ENCODE measurements around the gene PAM. TPM values are rescaled to one million over a fixed set of nuclear protein-coding genes. Genes with fewer than 3 reads are reported as not detected.

PAM gene
- total RNA-seq, 1 experiment from 2014 or later, result 110 TPM

DNA sequence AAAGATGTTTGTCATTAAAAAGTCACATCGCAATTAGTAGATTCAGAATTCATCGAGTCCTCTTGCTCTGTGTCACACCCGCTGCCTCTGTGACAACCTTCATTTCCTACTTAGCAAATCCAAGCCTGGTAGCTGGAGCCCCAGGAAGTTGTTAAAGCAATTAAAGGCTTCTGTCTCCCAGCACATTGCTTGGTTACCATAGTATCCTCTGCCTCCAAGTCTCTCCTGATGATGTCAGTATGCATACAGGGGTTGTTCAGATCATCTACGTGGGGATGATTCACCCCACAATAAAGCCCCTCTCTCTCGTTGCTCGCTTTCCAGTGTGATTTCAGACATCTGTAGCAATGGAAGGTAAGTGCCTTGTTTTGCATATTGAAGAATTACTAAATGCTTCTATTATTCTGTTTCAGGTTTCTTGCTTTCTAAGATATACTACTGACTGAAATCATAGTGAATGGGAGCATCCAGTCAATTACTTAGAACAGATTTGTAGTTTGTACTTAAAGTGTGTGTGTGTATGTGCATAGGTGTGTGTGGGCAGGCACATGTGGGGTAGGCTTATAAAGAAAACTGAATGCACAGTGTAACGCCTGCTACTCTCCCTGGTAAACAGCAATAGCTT, 52.9 kb downstream of the PAM start:
- DNase-seq (ENCODE audit: low read depth), result peak; percentile 79

DNA sequence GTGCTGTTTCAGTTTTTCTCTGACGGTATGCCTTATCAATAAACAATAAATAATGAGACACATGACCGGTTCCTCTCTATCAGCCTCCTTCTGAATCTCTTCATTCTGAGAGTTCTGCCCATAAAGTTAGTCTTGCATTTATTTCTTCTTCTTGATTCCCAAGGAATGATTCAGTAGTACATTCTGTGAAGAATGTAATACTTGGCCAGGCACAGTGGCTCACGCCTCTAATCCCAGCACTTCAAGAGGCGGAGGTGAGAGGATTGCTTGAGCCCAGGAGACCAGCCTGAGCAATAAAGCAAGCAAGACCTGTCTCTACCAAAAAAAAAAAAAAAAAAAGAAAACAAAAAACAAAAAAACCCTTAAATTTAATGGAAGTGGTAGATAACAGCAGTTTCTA, 53.9 kb downstream of the PAM start:
- no peak for DNase-seq (ENCODE audit: low read depth)

DNA sequence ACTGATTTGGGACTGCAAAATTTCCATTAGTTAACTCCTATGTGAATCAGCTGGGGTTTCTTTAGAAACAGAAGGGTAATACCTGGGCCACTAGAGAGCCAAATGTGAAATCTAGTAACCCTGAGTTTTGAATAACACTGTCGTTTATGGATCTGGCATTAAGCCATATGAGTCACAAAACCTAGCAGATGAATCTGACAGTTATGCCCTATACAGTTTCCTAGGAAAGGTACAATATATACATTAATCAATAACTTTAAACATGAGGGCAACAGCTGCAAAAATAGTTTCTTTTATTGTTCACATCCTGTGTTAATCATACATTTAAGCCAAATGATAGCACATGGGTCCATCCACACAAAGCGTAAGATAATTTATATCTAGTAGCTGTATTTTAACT, 56.9 kb downstream of the PAM start:
- peak; percentile 65 for DNase-seq (ENCODE audit: low read depth)

DNA sequence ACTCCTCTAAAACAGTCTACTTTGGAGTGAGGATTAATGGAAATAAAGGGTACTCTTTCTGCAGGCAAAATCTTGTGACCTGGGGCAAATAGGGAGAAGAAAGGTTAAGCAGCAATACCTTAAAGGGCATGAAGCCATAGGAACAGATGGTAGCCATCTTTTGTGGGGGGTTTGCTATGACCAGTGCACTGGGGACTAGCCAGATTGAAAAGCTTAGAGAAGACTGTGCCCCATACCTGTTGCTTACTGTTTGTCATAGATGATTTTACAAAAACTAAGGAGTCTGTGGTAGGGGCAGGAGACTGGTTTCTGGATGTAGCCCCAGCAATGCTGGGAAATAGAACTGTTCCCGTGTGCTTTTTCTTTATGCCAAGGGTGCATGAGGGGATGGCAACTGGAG, 58.6 kb downstream of the PAM start:
- no peak for DNase-seq (ENCODE audit: low read depth)

DNA sequence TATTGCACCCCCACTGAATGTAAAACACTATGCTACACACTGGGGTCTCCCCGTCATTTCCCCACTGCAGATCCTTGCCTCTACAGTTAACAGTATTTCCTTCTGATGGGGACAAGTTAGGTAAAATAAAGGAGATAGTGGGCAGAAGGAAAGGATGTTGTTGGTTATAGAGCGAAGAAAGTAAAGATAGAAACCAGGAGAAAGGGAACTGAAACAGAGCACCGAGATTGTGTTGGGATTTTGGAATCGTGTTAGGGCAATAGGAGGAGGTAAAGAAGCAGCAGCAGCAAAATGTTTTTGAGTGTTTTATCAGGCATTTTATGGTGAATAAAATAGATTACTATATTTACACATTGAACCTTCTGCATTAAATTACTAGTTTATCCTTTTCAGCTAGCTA, 60.0 kb downstream of the PAM start:
- no peak for DNase-seq (ENCODE audit: low read depth)

DNA sequence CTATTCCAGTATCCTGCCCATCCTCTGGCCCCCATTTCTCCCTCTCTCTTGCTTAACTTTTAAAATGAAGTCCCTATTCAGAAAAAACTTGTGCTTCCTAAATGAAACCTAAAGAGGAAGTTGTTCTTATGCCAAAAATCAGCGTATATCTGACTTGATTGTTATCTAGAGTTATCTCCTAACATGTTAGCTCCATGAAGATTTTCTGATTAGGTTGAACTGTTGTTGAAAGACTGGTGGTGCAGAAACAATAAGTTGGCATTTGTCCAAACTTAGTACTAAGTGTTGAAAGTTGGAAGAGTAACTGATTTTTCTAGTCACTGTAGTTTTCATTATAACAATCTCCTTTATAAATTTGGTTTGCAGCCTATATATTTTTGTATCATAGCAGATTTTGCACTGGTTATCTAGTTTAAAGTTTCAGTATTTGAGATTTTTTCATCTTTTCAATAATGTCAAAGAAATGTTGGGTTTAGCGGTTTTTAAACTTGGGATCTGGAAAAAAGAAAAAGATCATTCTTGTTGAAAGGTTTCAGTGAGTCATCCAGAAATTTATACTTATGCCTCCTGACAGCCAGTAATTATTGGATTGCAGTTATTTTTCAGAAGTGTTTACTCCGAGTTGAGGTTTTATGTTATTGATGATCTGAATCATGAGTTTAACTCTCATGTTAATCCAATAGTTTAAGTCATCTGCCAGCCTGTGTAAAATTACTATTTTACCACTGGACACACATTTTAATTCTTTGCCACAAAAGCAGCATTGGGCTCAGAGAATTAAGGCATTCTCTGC, 60.6 kb downstream of the PAM start:
- DNase-seq (ENCODE audit: low read depth), result no peak

DNA sequence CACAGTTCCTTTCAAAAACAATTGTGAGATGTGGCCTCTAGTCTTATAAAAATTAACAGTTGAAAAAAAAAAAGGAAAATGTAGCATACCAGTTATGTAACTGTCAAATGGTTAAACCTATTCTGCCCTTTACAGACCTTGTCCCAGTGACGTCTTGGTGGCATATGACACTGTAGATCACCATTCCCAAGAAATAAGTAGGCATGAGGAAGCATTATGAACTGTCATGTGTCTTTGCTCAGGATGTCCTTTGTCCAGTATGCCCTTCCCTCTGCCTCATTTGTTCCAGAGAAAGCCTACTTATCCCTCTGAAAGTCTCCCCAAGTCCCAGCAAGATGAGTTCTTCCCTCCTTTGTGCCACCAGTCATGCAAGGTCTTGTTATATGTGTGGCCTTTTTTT, 63.2 kb downstream of the PAM start:
- DNase-seq (ENCODE audit: low read depth), result no peak

DNA sequence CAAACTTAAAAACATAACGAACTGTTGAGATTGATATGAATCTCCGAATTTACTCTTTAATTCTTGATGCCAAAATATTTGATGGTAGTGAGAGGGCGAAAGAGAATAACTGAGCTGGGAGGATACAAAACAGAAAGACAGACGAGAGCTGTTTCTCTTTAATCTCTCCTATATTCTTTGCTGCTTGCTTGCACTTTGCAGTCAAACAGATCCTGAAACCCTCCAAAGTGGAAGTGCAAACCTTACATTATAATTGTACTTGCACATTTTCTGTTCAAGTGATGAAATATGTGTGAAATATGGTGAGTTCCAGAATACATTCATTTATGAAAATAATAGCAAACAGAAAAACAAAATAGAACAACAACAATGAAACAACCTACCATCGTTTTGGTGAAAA, 63.8 kb downstream of the PAM start:
- no peak for DNase-seq (ENCODE audit: low read depth)

DNA sequence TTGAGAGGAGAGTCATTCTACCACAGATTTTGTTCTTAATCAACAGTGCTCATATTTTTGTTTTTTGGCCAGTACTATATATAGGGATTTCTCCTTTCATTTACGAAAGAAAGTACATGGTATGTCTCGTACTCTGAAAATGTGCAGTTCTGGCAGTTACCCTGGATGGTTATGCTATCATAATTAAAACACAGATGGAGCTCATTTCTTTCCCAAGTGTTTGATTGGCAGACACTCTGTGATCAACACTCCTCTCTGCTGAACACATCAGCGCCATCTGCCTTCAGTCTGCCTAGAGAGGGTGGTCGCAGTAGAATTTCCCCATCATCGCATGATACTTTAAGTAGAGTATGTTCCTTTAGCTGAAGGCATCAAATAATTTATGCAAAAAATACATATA, 64.5 kb downstream of the PAM start:
- DNase-seq (ENCODE audit: low read depth), result no peak

DNA sequence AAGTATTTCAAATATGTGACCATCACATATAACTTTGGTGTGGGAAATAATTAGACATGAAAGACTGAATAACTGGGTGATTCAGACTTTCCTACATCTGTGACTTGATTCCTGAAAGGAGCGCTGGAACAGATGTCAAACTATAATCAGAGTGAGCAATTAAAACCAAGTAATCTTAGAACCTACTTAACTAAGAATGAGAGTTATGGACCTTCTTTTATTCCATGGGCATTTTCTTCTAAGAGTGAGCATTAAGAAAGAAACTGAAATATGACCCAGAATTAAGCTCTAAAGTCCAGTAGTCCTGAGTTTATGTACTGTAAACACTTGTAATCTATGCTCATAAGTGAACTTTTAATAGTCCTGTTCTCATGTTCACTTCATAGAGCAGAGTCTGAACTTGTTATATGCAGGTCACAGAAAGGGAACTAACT, 68.4 kb downstream of the PAM start:
- DNase-seq (ENCODE audit: low read depth), result no peak

DNA sequence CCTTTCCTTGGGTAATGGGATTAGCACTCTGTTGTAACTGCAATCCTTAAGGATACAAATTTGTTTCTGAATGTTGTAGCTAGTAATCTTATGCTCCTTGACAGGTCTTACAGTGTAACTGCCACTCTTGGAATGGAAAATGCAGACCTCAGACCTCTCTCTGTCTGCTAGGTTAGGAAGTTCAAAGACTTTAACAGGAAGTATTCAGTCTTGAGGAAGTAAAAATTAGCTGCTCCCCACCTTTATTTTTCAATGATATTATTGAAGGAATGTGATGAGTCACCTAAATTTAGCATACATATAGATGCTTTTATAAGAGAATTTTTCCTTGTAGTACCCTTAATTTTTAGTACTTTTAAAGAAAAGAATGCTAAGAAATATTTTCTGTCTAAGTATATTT, 71.5 kb downstream of the PAM start:
- DNase-seq (ENCODE audit: low read depth), result no peak

DNA sequence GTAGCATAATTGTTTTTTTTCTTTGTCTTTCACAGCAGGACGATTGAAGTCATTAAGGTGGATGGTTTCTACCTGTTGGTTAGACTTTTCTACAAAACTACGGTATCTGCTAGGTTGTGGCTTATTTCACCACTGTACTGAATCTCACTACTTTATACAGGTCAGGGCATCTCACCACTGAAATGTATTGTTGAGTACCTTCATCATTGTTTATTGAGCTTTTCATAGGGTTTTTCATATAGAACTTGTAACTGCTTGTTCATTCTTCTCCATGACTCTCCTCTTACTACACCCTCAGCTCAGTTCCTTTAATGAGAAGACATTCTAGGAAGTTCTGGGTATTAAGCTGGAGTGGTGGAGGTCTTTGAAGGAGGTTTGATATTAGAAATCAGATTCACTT, 75.1 kb downstream of the PAM start:
- DNase-seq (ENCODE audit: low read depth), result no peak

DNA sequence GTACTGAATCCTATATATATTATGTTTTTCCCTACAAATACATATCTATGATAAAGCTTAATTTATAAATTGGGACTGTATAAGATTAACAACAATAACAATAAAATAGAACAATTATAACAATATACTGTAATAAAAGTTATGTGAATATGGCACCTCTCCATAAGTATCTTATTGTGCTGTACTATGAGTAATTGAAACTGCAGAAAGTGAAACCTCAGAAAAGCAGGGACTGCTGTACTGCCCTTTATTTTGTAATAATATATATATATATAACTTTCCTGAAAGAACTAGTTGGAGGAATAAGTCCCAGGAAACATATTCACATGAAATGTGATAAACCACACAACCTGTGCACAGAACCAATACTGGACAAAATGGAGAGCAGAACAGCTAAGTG, 77.3 kb downstream of the PAM start:
- no peak for DNase-seq (ENCODE audit: low read depth)

DNA sequence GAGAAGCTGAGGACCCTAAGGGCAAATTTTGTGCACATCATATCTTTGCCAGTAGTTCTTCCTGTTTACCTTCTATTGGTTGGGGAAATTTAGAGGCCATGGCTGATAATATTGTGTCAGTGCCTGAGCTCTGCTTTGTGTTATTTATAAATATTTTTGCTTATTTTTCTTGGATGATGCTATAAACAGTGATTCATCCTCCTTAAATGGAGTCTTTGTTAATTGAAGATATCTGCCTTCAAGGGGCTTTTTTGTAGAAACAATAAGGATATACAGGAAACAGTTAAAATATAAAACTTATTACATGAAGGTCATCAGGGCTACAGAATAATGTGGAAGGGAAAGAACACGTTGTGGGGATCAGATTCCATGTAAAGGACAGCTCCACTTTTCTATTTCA, 78.0 kb downstream of the PAM start:
- no peak for DNase-seq (ENCODE audit: low read depth)

DNA sequence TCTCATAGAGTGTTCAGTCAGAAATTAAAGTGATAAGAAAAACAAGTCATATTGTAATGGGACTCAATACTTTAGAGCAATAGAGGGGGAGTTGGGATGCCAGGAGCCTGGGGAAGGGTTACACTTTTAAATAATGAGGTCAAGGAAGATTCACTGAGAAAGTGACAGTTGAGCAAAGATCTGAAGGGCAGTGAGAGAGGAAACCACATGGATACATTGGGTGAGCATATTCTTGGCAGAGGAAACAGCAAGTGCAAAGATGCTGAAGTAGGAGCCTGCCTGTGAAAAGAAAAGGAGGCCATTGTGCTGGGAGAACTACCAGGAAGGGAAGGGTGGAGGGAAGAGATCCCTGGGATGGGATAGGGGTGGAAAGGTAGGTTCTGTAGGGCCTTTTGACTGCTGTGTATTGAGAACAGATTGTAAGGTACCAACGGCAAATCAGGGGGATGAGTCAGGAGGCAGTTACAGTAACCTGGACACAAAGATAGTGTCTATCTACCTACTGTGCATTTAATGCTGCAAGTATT, 79.4 kb downstream of the PAM start:
- no peak for DNase-seq (ENCODE audit: low read depth)

DNA sequence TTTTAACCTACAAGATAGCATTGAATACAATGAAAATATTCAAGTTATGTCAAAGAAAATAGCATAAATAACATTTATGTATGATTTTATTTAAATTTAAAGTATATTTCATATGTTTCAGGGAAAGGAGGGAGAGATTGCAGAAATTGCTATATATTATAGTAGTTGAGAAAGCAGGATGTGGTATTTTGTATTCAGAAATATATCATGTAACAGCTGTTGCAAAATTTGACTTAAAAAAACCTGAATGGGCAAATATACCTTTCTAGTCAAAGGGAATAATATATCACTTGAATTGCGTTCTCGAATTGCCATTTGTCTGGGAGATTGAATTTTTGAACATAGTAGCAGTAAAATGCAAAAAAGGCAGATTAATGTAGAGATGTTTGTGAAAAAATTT, 80.6 kb downstream of the PAM start:
- no peak for DNase-seq (ENCODE audit: low read depth)

DNA sequence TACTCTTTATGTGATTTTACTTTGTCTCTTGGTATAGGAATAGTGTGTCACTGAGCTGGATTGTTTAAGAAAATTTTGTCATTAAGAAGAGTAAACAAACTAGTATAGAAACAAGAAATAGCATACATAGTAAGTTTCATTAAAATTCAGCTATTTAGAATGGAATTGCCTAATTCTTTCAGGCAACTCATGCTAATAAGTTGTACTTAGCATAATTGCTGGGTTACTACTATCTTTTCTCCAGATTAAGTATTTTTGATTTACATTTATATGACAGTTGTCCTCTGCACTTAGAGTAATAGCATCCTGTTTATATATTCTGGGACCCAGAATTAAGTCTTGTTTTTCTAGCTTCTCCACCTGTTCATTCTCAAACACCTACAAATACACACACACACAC, 85.9 kb downstream of the PAM start:
- no peak for DNase-seq (ENCODE audit: low read depth)

DNA sequence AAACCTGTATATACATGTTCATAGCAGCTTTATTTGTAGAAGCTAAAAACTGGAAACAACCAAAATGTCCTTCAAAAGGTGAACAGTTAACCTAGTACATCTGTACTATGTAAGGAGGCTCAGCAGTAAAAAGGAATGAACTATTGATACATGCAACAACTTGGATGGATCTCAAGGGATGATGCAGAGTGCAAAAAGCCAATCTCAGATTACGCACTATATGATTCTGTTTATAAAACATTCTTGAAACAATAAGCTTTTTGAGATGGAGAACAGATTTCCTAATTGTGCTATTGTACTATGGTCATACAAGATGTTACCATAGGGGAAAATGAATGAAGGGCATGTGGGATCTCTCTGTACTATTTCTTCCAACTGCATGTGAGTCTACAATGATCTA, 88.9 kb downstream of the PAM start:
- DNase-seq (ENCODE audit: low read depth), result no peak

DNA sequence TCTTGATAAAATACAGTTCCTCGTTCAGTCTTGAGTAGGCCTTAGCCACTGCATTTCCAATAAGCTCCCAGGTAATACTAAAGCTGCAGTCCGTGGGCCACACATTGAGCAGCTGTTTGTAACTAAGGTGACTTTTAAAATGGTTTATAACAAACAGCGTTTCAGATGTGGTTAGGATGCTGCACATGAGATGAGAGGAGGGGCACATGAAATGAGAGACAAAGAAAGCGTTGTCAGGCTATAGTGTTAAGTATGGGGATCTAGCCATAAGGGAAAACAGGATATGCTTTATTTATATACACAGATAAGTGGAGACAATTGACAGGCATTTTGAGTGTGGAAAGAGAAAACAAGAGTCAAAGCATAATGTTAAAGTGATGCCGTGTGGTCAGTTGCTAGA, 89.9 kb downstream of the PAM start:
- DNase-seq (ENCODE audit: low read depth), result no peak

DNA sequence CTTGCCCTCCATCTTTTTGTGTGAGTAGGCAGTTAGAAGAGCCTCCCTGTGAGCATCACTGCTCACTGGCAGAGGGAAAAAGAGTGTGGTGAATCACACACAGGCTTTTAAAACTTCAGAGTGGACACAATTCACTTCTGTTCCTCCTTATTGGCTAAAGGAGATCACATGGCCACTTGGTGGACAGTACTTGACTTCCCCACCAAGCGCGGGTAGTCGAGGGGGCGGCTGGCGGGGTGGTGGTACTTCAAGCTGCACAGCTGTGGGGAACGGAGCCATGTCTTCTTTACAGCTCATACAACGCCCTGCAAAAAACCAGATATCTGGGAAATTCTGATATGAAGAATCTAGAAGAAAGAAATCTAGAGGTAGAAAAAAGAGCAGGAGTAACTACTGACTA, 95.4 kb downstream of the PAM start:
- DNase-seq (ENCODE audit: low read depth), result no peak

DNA sequence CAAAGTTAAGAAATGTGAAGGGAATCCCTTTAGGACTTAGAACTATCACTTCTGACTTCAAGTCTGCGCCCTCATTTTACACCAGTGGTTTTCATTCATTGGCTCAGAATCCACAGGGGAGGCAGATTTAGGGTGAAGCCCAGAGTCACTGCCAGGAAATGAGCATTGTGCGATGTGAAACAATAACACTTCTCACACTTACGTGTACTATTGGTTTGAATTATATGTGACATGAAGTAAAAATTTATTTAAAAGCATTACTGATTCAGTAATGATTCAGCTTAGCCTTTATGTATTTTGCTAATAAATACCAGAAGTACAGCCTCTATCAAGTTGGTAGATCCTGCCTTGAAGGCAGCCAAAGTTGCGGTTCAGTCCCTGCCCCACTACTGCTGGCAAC, 98.6 kb downstream of the PAM start:
- no peak for DNase-seq (ENCODE audit: low read depth)

DNA sequence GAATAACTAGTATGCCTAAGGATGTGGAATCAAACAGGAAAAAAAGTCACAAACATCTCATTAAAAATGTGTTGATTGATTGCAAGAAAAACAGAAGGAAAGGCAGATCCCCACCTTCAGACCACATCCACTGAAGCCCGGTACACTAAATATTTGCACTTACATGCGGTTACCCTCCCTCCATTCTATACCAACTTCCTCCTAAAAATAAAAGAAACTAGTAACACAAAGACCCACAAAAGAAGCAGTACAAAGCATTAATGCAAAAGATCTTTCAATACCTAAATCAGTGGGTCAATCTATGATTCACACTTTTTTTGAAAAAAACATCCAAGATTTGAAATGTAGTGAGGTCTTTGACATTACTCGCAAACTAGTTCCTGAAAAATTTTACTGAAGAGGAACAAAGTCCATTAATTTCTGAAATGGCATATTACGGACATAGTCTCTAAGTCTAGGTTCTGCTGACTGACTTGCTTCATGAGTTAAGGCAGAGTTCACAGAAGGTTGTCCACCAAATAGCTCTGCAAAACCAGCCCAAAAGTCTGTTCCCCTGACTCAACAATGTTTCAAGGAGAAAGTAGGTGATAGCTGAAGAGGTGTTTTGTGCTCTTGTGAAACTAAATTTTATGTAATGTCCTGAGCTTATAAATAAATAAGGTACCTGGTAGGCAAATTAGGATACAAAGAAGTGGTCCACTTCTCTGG, 100.7 kb downstream of the PAM start:
- no peak for DNase-seq (ENCODE audit: low read depth)

DNA sequence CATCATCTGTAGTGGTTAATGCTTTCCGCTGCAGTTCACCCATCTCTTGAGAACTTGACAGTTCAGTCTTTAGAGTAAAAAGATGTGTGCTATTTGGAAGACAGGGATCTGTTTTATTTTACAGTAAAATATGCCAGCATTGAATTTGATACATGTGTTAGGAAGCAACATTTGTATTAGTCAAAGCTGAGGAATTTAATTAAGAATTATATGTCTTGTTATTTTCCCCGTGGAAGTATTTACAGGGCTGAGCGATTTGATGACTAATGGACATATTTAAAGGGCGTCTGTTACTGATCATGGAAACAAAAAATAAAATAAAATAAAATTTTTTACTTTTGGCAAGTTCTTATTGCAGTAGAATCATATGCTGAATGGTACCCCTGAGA, 101.3 kb downstream of the PAM start:
- DNase-seq (ENCODE audit: low read depth), result peak; percentile 50
